GM10266 (cell line): ENCODE data around the gene CUTC.

ENCODE experiments used
- DNase-seq: peaks from one replicate; pipeline ENCODE4 v3.0.0; 2012; ENCODE audit errors: extremely low spot score
- CTCF ChIP-seq: IDR thresholded peaks from 2 replicates; pipeline ENCODE4 v1.5.1; 2012; ENCODE audit warnings: mild to moderate bottlenecking, low read depth; ENCODE audit not compliant: control insufficient read depth, insufficient read depth; ENCODE audit errors: missing control alignments

Gene CUTC

GRCh38 chr10:99788598-99789256, 56.7 kb downstream of the CUTC start:
- no peak for TF ChIP-seq CTCF
- no peak for DNase-seq

GRCh38 chr10:99791831-99792230, 59.8 kb downstream of the CUTC start:
- no peak for TF ChIP-seq CTCF

GRCh38 chr10:99793819-99794218, 61.8 kb downstream of the CUTC start:
- no peak for DNase-seq
- TF ChIP-seq CTCF: no peak

More at GRCh38 chr10:99791831-99792230, 59.8 kb downstream of the CUTC start:
- no peak for DNase-seq

GRCh38 chr10:99796928-99797327, 64.9 kb downstream of the CUTC start:
- no peak for DNase-seq
- TF ChIP-seq CTCF: no peak

GRCh38 chr10:99798031-99798430, 66.0 kb downstream of the CUTC start:
- no peak for DNase-seq
- no peak for TF ChIP-seq CTCF

GRCh38 chr10:99798920-99799319, 66.9 kb downstream of the CUTC start:
- DNase-seq: no peak
- no peak for TF ChIP-seq CTCF

- TF ChIP-seq CTCF: no peak
- no peak for DNase-seq
Measured at GRCh38 chr10:99799613-99800012, 67.6 kb downstream of the CUTC start.
